DOHH2 (cell line): ENCODE measurements around the gene BMP7.

Source experiments
- H3F3A ChIP-seq: fragments of 200-600 bp; sonication (generic), shearing (Covaris generic); 2 replicates; pipeline ENCODE4 v1.6.0; 2016; ENCODE audit warnings: antibody characterized with exemption, mild to moderate bottlenecking; ENCODE audit not compliant: control insufficient read depth, insufficient read depth
- H3K27ac ChIP-seq: fragments of 200-600 bp; sonication (generic); 2 replicates; pipeline ENCODE4 v1.5.1; 2014; ENCODE audit warnings: low read depth, mild to moderate bottlenecking, low read length, moderate library complexity
- H3K27me3 ChIP-seq: fragments of 200-600 bp; sonication (generic); 2 replicates; pipeline ENCODE4 v1.6.1; 2014; ENCODE audit warnings: mild to moderate bottlenecking, low read length, mixed read lengths; ENCODE audit not compliant: control insufficient read depth
- H3K36me3 ChIP-seq: fragments of 200-600 bp; sonication (generic); 2 replicates; pipeline ENCODE4 v1.6.1; 2014; ENCODE audit warnings: mild to moderate bottlenecking, low read length, moderate library complexity, mixed read lengths; ENCODE audit not compliant: control insufficient read depth
- H3K4me1 ChIP-seq: fragments of 200-600 bp; sonication (generic); 2 replicates; pipeline ENCODE4 v1.6.1; 2014; ENCODE audit warnings: mild to moderate bottlenecking, low read length, mixed read lengths; ENCODE audit not compliant: control insufficient read depth
- H3K4me2 ChIP-seq: fragments of 200-600 bp; sonication (generic); 2 replicates; pipeline ENCODE4 v1.6.0; 2014; ENCODE audit warnings: mild to moderate bottlenecking, low read length, moderate library complexity
- H3K4me3 ChIP-seq: fragments of 200-600 bp; sonication (generic); 2 replicates; pipeline ENCODE4 v1.5.1; 2014; ENCODE audit warnings: mild to moderate bottlenecking, low read length, mixed read lengths
- H3K79me2 ChIP-seq: fragments of 200-600 bp; sonication (generic); 2 replicates; pipeline ENCODE4 v1.6.1; 2014; ENCODE audit warnings: mild to moderate bottlenecking, low read length, mixed read lengths; ENCODE audit not compliant: control insufficient read depth
- H3K9me2 ChIP-seq: fragments of 200-600 bp; sonication (generic); replicated peaks from 2 replicates; pipeline ENCODE4 v1.6.1; 2014; ENCODE audit warnings: mild to moderate bottlenecking, low read length, mixed read lengths; ENCODE audit not compliant: control insufficient read depth
- H3K9me3 ChIP-seq: fragments of 200-600 bp; sonication (generic); 2 replicates; pipeline ENCODE4 v1.6.1; 2014; ENCODE audit warnings: antibody characterized with exemption, low read length, mixed read lengths; ENCODE audit not compliant: control insufficient read depth, insufficient read depth
- H4K20me1 ChIP-seq: fragments of 200-600 bp; sonication (generic); 2 replicates; pipeline ENCODE4 v1.6.0; 2014; ENCODE audit warnings: low read depth, mild to moderate bottlenecking, antibody characterized with exemption, low read length, moderate library complexity; ENCODE audit not compliant: control insufficient read depth, insufficient read depth
- CTCF ChIP-seq: fragments of 200-600 bp; sonication (generic); IDR thresholded peaks from one replicate; pipeline ENCODE4 v1.5.1; 2014; ENCODE audit warnings: antibody characterized with exemption, mild to moderate bottlenecking, low read depth, low read length; ENCODE audit not compliant: poor library complexity, severe bottlenecking
- EZH2phosphoT487 ChIP-seq: fragments of 200-600 bp; sonication (generic); IDR thresholded peaks from 2 replicates; pipeline ENCODE4 v1.6.1; 2017; ENCODE audit warnings: borderline replicate concordance, mild to moderate bottlenecking, antibody characterized with exemption, low read length, moderate library complexity, mixed read lengths

Gene BMP7

DNA sequence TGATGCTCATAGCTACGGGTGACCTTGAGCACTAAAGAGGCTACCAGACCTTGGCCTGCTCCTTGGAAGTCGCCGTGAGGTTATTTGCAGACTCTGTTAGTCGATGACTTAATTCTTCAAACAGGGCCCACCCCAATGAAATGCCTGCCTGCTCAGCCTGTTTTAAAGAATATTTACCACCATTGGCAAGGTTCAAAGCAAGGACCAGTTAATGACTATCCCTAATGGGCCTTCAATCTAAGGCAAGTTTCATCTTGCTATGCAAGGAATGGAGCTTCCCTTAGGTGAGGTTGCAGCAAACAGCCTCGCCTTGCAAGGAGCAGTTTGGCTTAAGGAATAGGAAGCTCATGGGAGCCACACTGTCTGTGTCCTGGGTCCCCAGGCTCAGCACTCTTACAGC is 40.3 kb upstream of the BMP7 start:
- Histone ChIP-seq H3K79me2 (peaks cover 14% of the 10 kb centered on the region), H3K9me3 (peaks cover 11% of the 10 kb centered on the region; the same call in 1 of the 2 replicates), H4K20me1 (no peaks in the 10 kb centered on the region), H3K4me3 (no peak overlapping the region), H3K4me1 (peaks cover 86% of the 10 kb centered on the region), H3K9me2 (no peaks in the 10 kb centered on the region), H3K27ac (no peak overlapping the region), H3F3A (peaks cover 15% of the 10 kb centered on the region), H3K4me2 (no peak overlapping the region; the same call in 1 of the 2 replicates), H3K36me3 (peaks cover 3% of the 10 kb centered on the region; the same call in 1 of the 2 replicates), H3K27me3 (no peaks in the 10 kb centered on the region)
- TF ChIP-seq EZH2phosphoT487 (no peak), CTCF (no peak)

DNA sequence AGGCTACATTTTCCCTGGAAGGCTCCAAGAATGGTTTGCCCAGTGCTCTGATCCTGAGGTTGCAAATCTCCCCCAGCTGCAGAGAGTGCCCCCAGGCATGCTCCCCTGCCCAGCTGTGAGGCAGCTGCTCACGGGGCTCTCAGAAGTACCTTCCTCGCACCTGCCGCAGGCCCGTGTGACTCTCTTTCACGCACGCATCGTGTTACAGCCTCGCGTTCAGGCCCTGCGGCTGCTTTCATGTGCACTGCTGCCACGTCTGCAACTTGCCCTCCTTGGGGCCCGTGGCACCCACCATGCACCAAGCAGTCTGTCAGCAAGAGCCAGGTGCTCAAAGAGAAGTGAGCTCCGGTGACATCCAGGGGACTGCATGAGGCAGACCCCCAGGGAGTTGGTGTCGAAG is 34.6 kb upstream of the BMP7 start:
- no peaks in the 10 kb centered on the region for H3K9me3 ChIP-seq
- no peak overlapping the region for H3K4me3 ChIP-seq
- H3K36me3 ChIP-seq = no peaks in the 10 kb centered on the region
- no peak overlapping the region for H3K27ac ChIP-seq
- H4K20me1 ChIP-seq = no peaks in the 10 kb centered on the region
- H3K9me2 ChIP-seq = no peaks in the 10 kb centered on the region
- no peaks in the 10 kb centered on the region for H3K27me3 ChIP-seq
- no peaks in the 10 kb centered on the region for H3K79me2 ChIP-seq
- H3K4me1 ChIP-seq = peaks cover 57% of the 10 kb centered on the region
- H3F3A ChIP-seq = peaks cover 4% of the 10 kb centered on the region
- TF ChIP-seq EZH2phosphoT487 (no peak), CTCF (no peak)
- H3K4me2 ChIP-seq = no peak overlapping the region

GRCh38 chr20:57298457-57298856 is 32.0 kb upstream of the BMP7 start:
- no peaks in the 10 kb centered on the region for H3K36me3 ChIP-seq
- no peak overlapping the region for H3K4me3 ChIP-seq
- H3K4me1 ChIP-seq = peaks cover 38% of the 10 kb centered on the region
- no peaks in the 10 kb centered on the region for H3K9me2 ChIP-seq
- TF ChIP-seq EZH2phosphoT487 (no peak), CTCF (no peak)
- no peaks in the 10 kb centered on the region for H3K79me2 ChIP-seq
- no peaks in the 10 kb centered on the region for H4K20me1 ChIP-seq
- no peaks in the 10 kb centered on the region for H3K27me3 ChIP-seq
- peak overlapping the region; percentile 38 for H3K27ac ChIP-seq
- H3K4me2 ChIP-seq = peak overlapping the region; percentile 41
- H3K9me3 ChIP-seq = no peaks in the 10 kb centered on the region
- peaks cover 9% of the 10 kb centered on the region for H3F3A ChIP-seq
